IMR-90 (cell line): Measurements from ENCODE around the gene BSND. TPM values are rescaled to one million over a fixed set of nuclear protein-coding genes. Genes with fewer than 3 reads are reported as not detected.

Experiments
- ATAC-seq: fragments of 200-7000 bp; cut with Tn5 transposase; 2 replicates; pipeline ENCODE4 v1.9.1; 2020; ENCODE audit warnings: low read depth, mild to moderate bottlenecking, moderate library complexity
- BruUV-seq: library from RNA; stranded (reverse); fragments of 400-500 nt; replicated peaks from 2 replicates; lab custom pipeline; 2021; lab: Mats Ljungman, UMichigan
- CTCF ChIA-PET: fragments of 300-600 bp; formaldehyde crosslinking; extraction: SDS; loops from one replicate; lab custom pipeline; 2021; ENCODE audit warnings: antibody characterized with exemption; lab: Yijun Ruan, JAX
- POLR2A ChIA-PET: fragments of 300-600 bp; sonication (Branson Sonifier 250); formaldehyde crosslinking; loops from one replicate; lab custom pipeline; 2022; ENCODE audit warnings: antibody characterized with exemption; ENCODE audit not compliant: unreplicated experiment; lab: Charles Lee
- DNase-seq: peaks from one replicate; pipeline ENCODE4 v3.0.0; 2013
- H2AFZ ChIP-seq: replicated peaks from 2 replicates; pipeline ENCODE3; 2013; ENCODE audit warnings: low read length, mild to moderate bottlenecking; ENCODE audit not compliant: poor library complexity
- H2AK5ac ChIP-seq: 2 replicates; pipeline ENCODE4 v1.6.1; 2013; ENCODE audit warnings: low read depth, low read length, inconsistent platforms
- H2AK9ac ChIP-seq: replicated peaks from 2 replicates; pipeline ENCODE3; 2013; ENCODE audit warnings: mild to moderate bottlenecking, low read depth, low read length, moderate library complexity; ENCODE audit not compliant: poor library complexity
- H2BK120ac ChIP-seq: 2 replicates; pipeline ENCODE4 v1.6.1; 2013; ENCODE audit warnings: low read depth, low read length, inconsistent platforms
- H2BK15ac ChIP-seq: 3 replicates; pipeline ENCODE4 v1.6.1; 2013; ENCODE audit warnings: low read depth, low read length, inconsistent platforms
- H2BK20ac ChIP-seq: 2 replicates; pipeline ENCODE4 v1.6.1; 2013; ENCODE audit warnings: low read depth, mild to moderate bottlenecking, inconsistent platforms, low read length, moderate library complexity
- H2BK5ac ChIP-seq: 2 replicates; pipeline ENCODE4 v1.6.1; 2013; ENCODE audit warnings: mild to moderate bottlenecking, low read depth, low read length, inconsistent platforms; ENCODE audit not compliant: poor library complexity, severe bottlenecking
- H3K14ac ChIP-seq: replicated peaks from 2 replicates; pipeline ENCODE4 v1.6.1; 2013; ENCODE audit warnings: low read depth, low read length, inconsistent platforms
- H3K18ac ChIP-seq: 2 replicates; pipeline ENCODE4 v1.6.1; 2013; ENCODE audit warnings: low read depth, low read length, control low read depth
- H3K23ac ChIP-seq: 2 replicates; pipeline ENCODE4 v1.6.1; 2013; ENCODE audit warnings: low read depth, low read length, inconsistent platforms
- H3K27ac ChIP-seq: 2 replicates; pipeline ENCODE4 v1.5.1; 2013; ENCODE audit warnings: mild to moderate bottlenecking, control low read depth, low read length; ENCODE audit not compliant: insufficient read depth
- H3K27me3 ChIP-seq: 2 replicates; pipeline ENCODE4 v1.6.1; 2013; ENCODE audit warnings: low read length; ENCODE audit not compliant: control insufficient read depth, insufficient read depth
- H3K36me3 ChIP-seq: 2 replicates; pipeline ENCODE4 v1.6.1; 2013; ENCODE audit warnings: low read length, mixed read lengths; ENCODE audit not compliant: control insufficient read depth, insufficient read depth
- H3K4ac ChIP-seq: 2 replicates; pipeline ENCODE4 v1.6.1; 2013; ENCODE audit warnings: low read depth, low read length, inconsistent platforms
- H3K4me1 ChIP-seq: 2 replicates; pipeline ENCODE4 v1.6.1; 2013; ENCODE audit warnings: low read length, mixed read lengths; ENCODE audit not compliant: control insufficient read depth, insufficient read depth
- H3K4me2 ChIP-seq: 2 replicates; pipeline ENCODE4 v1.6.1; 2013; ENCODE audit warnings: low read depth, mild to moderate bottlenecking, control low read depth, low read length, moderate library complexity
- H3K4me3 ChIP-seq: 2 replicates; pipeline ENCODE4 v1.5.1; 2013; ENCODE audit warnings: low read depth, mild to moderate bottlenecking, control low read depth, low read length, moderate library complexity; ENCODE audit not compliant: insufficient read depth
- H3K56ac ChIP-seq: 2 replicates; pipeline ENCODE4 v1.6.1; 2013; ENCODE audit warnings: low read length, inconsistent platforms; ENCODE audit not compliant: insufficient read depth; ENCODE audit errors: extremely low read depth
- H3K79me1 ChIP-seq, 2 experiments: 2 replicates each; pipeline ENCODE4 v1.6.1; 2013; ENCODE audit warnings: low read length in 2 of 2, inconsistent platforms in 1 of 2, low read depth in 1 of 2
- H3K9ac ChIP-seq: 2 replicates; pipeline ENCODE4 v1.6.1; 2013; ENCODE audit warnings: low read depth, low read length, control low read depth
- H3K9me1 ChIP-seq: 2 replicates; pipeline ENCODE4 v1.6.1; 2013; ENCODE audit warnings: low read length, inconsistent platforms; ENCODE audit not compliant: insufficient read depth
- H3K9me3 ChIP-seq: 2 replicates; pipeline ENCODE4 v1.6.1; 2013; ENCODE audit warnings: low read length; ENCODE audit not compliant: control insufficient read depth, insufficient read depth
- H4K20me1 ChIP-seq: 2 replicates; pipeline ENCODE4 v1.6.1; 2013; ENCODE audit warnings: low read length, inconsistent platforms; ENCODE audit not compliant: insufficient read depth
- H4K5ac ChIP-seq: 2 replicates; pipeline ENCODE4 v1.6.1; 2013; ENCODE audit warnings: mild to moderate bottlenecking, low read depth, low read length, control low read depth
- H4K8ac ChIP-seq, 2 experiments: 2 replicates each; pipeline ENCODE4 v1.6.1; 2013; ENCODE audit warnings: low read depth in 2 of 2, low read length in 2 of 2, control low read depth in 1 of 2, inconsistent platforms in 1 of 2
- H4K91ac ChIP-seq: 2 replicates; pipeline ENCODE4 v1.6.1; 2013; ENCODE audit warnings: low read depth, low read length, inconsistent platforms; ENCODE audit not compliant: insufficient read depth
- BHLHE40 ChIP-seq: fragments of 150-350 bp; IDR thresholded peaks from 2 replicates; pipeline ENCODE4 v1.6.1; 2016; ENCODE audit warnings: mild to moderate bottlenecking, low read depth, low read length
- CEBPB ChIP-seq: IDR thresholded peaks from 2 replicates; pipeline ENCODE4 v1.6.1; 2012; ENCODE audit warnings: low read depth, low read length, improper control_type of control experiment
- CHD1 ChIP-seq: IDR thresholded peaks from 2 replicates; pipeline ENCODE4 v1.6.1; 2012; ENCODE audit warnings: low read depth, low read length, improper control_type of control experiment
- FOS ChIP-seq: fragments of 150-350 bp; IDR thresholded peaks from 2 replicates; pipeline ENCODE4 v1.6.1; 2016; ENCODE audit warnings: low read depth, low read length
- MAFK ChIP-seq: IDR thresholded peaks from 2 replicates; pipeline ENCODE4 v1.6.1; 2012; ENCODE audit warnings: low read depth, low read length, improper control_type of control experiment
- MAZ ChIP-seq: IDR thresholded peaks from 2 replicates; pipeline ENCODE4 v1.6.1; 2012; ENCODE audit warnings: low read depth, mild to moderate bottlenecking, low read length, improper control_type of control experiment, moderate library complexity, borderline replicate concordance
- MXI1 ChIP-seq: IDR thresholded peaks from 2 replicates; pipeline ENCODE4 v1.6.1; 2012; ENCODE audit warnings: low read depth, mild to moderate bottlenecking, low read length, moderate library complexity, borderline replicate concordance
- NFE2L2 ChIP-seq: fragments of 150-350 bp; IDR thresholded peaks from 2 replicates; pipeline ENCODE4 v1.6.1; 2016; ENCODE audit warnings: low read depth, mild to moderate bottlenecking, low read length
- POLR2A ChIP-seq: IDR thresholded peaks from 2 replicates; pipeline ENCODE4 v1.6.1; 2012; ENCODE audit warnings: mild to moderate bottlenecking, low read depth, low read length
- RAD21 ChIP-seq: IDR thresholded peaks from 2 replicates; pipeline ENCODE4 v1.6.1; 2012; ENCODE audit warnings: low read length, improper control_type of control experiment
- RCOR1 ChIP-seq: IDR thresholded peaks from 2 replicates; pipeline ENCODE4 v1.6.1; 2012; ENCODE audit warnings: mild to moderate bottlenecking, low read length, improper control_type of control experiment; ENCODE audit not compliant: insufficient replicate concordance
- RFX5 ChIP-seq: IDR thresholded peaks from 2 replicates; pipeline ENCODE4 v1.8.0; 2012; ENCODE audit warnings: low read depth, mild to moderate bottlenecking, low read length, moderate library complexity
- SMC3 ChIP-seq: fragments of 150-350 bp; IDR thresholded peaks from 2 replicates; pipeline ENCODE4 v1.6.1; 2016; ENCODE audit warnings: low read depth, mild to moderate bottlenecking, antibody characterized with exemption, low read length, moderate library complexity
- WGBS, 2 experiments: methylation state at CpG; one replicate each; pipeline versions ENCODE4 v1.1.5 to v1.1.7; 2013; ENCODE audit warnings: missing lambda C conversion rate in 2 of 2; ENCODE audit not compliant: insufficient read length in 1 of 2; ENCODE audit errors: extremely low coverage in 2 of 2; 5-methylcytosine and 5-hydroxymethylcytosine counted together
- dilution Hi-C: fragments of 300-500 bp; cut with HindIII; formaldehyde crosslinking; loops from one replicate; pipeline ENCODE4 v1.14.3; 2018; ENCODE audit warnings: low sequenced_read_pairs; ENCODE audit not compliant: unreplicated experiment
- in situ Hi-C: fragments of 300-500 bp; cut with MboI; formaldehyde crosslinking; loops from 3 replicates; pipeline ENCODE4 v1.14.3; 2019; ENCODE audit warnings: low sequenced_read_pairs, inconsistent platforms, mixed read lengths
- intact Hi-C: fragments of 100-400 bp; cut with micrococcal nuclease; formaldehyde crosslinking; loops from 2 replicates; pipeline ENCODE4 v1.10.0; 2022
- polyA plus RNA-seq, 3 experiments: library from polyadenylated mRNA; depleted of rRNA; stranded (reverse); fragments of >200 nt; gene quantifications; 2 replicates each; pipeline ENCODE4 v1.2.3, GENCODE V29; 2012; ENCODE audit warnings: low replicate concordance in 1 of 3
- total RNA-seq: library from RNA; depleted of rRNA; stranded (reverse); fragments of >200 nt; gene quantifications from 2 replicates; pipeline ENCODE4 v1.2.3, GENCODE V29; 2012
- TF ChIP-seq, protein P1 (sequence below): conservative IDR thresholded peaks from 2 replicates; pipeline ENCODE4 v1.5.1; 2012; ENCODE audit warnings: mild to moderate bottlenecking, low read depth, low read length, improper control_type of control experiment
- TF ChIP-seq, protein P2 (sequence below): fragments of 150-350 bp; IDR thresholded peaks from 2 replicates; pipeline ENCODE4 v1.6.1; 2017; ENCODE audit warnings: mild to moderate bottlenecking, antibody characterized with exemption, low read length, low read depth
- TF ChIP-seq, protein P3 (sequence below): fragments of 150-350 bp; IDR thresholded peaks from 2 replicates; pipeline ENCODE4 v1.6.1; 2016; ENCODE audit warnings: low read depth, mild to moderate bottlenecking, low read length, moderate library complexity, borderline replicate concordance

The BSND gene
- total and polyA plus RNA-seq, 2 of the 4 experiments (the other 2 are of a cell fraction) = not detected

DNA sequence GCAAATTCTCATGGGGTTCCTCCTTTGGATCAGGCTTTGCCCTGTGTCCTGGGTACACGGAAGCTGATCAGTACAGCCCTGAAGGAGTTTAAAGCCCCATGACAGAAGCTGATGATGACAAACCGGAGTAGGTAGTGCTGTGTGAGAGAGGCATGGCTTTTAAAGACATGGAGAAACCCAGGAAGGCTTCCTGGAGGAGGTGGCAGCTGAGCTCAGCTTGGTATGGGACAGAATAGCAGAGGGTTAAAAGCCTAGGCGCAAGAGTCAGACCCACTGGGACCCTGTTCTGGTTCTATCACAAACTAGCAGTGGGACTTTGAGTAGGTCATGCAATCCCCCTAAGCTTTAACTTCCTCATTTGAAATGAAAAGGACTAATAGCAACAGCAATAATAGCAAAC, 12.2 kb upstream of the BSND start:
- H3K9ac ChIP-seq = no peak overlapping the region
- H3K27ac ChIP-seq = no peak overlapping the region
- no peak overlapping the region for H3K4me2 ChIP-seq
- H3K4me1 ChIP-seq = peaks cover 4% of the 10 kb centered on the region; the same call in 1 of the 2 replicates
- H4K5ac ChIP-seq = no peak overlapping the region
- ATAC-seq (no peak), DNase-seq (no peak)
- H3K4me3 ChIP-seq = no peak overlapping the region
- no peaks in the 10 kb centered on the region for H3K79me1 ChIP-seq
- H2BK20ac ChIP-seq = no peak overlapping the region
- no TSS peak for BruUV-seq
- no peak overlapping the region for H2AK9ac ChIP-seq
- no peak overlapping the region for H2AFZ ChIP-seq
- H3K9me1 ChIP-seq = no peaks in the 10 kb centered on the region
- TF ChIP-seq MXI1 (no peak), FOS (no peak), MAFK (no peak), SMC3 (no peak), RCOR1 (no peak), RAD21 (no peak), CHD1 (no peak), MAZ (no peak), CEBPB (no peak), POLR2A (no peak), NFE2L2 (no peak), RFX5 (no peak), BHLHE40 (no peak)
- TF ChIP-seq, protein P1, sequence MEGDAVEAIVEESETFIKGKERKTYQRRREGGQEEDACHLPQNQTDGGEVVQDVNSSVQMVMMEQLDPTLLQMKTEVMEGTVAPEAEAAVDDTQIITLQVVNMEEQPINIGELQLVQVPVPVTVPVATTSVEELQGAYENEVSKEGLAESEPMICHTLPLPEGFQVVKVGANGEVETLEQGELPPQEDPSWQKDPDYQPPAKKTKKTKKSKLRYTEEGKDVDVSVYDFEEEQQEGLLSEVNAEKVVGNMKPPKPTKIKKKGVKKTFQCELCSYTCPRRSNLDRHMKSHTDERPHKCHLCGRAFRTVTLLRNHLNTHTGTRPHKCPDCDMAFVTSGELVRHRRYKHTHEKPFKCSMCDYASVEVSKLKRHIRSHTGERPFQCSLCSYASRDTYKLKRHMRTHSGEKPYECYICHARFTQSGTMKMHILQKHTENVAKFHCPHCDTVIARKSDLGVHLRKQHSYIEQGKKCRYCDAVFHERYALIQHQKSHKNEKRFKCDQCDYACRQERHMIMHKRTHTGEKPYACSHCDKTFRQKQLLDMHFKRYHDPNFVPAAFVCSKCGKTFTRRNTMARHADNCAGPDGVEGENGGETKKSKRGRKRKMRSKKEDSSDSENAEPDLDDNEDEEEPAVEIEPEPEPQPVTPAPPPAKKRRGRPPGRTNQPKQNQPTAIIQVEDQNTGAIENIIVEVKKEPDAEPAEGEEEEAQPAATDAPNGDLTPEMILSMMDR = no peak
- TF ChIP-seq, protein P2, sequence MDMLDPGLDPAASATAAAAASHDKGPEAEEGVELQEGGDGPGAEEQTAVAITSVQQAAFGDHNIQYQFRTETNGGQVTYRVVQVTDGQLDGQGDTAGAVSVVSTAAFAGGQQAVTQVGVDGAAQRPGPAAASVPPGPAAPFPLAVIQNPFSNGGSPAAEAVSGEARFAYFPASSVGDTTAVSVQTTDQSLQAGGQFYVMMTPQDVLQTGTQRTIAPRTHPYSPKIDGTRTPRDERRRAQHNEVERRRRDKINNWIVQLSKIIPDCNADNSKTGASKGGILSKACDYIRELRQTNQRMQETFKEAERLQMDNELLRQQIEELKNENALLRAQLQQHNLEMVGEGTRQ = no peak
- TF ChIP-seq, protein P3, sequence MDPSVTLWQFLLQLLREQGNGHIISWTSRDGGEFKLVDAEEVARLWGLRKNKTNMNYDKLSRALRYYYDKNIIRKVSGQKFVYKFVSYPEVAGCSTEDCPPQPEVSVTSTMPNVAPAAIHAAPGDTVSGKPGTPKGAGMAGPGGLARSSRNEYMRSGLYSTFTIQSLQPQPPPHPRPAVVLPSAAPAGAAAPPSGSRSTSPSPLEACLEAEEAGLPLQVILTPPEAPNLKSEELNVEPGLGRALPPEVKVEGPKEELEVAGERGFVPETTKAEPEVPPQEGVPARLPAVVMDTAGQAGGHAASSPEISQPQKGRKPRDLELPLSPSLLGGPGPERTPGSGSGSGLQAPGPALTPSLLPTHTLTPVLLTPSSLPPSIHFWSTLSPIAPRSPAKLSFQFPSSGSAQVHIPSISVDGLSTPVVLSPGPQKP = no peak
- ChIA-PET POLR2A (no interaction called here), CTCF (interaction anchor here (0.9 to 1.4 kb wide), 2 partner anchors 10 to 13 kb away, joined by 3 to 4 read pairs; no protein-coding TSS in a partner anchor)
- peaks cover 53% of the 10 kb centered on the region for H3K27me3 ChIP-seq
- H2AK5ac ChIP-seq = no peak overlapping the region
- H2BK5ac ChIP-seq = no peak overlapping the region
- H4K20me1 ChIP-seq = no peaks in the 10 kb centered on the region
- no peak overlapping the region for H3K14ac ChIP-seq
- in situ Hi-C loops = no loop called here
- intact Hi-C loops = no loop called here
- no peaks in the 10 kb centered on the region for H3K36me3 ChIP-seq
- H4K91ac ChIP-seq = no peak overlapping the region
- H4K8ac ChIP-seq = no peak overlapping the region
- H3K9me3 ChIP-seq = no peaks in the 10 kb centered on the region
- no peak overlapping the region for H3K56ac ChIP-seq
- dilution Hi-C loops = no loop called here
- 72% methylated on average over 2 of the region's 3 CpGs; no CpG with 5 or more reads in 1 of the 2 experiments for WGBS, 2 experiments
- no peak overlapping the region for H3K18ac ChIP-seq
- H3K4ac ChIP-seq = no peak overlapping the region
- no peak overlapping the region for H2BK120ac ChIP-seq
- H2BK15ac ChIP-seq = no peak overlapping the region
- H3K23ac ChIP-seq = no peak overlapping the region
